Lower leg skin (tissue), 4 donors: ENCODE data around the gene MTMR3. TPM values are rescaled to one million over a fixed set of nuclear protein-coding genes. Genes with fewer than 3 reads are reported as not detected.

ENCODE experiments used
- DNase-seq, 2 donors: peaks; one replicate each; pipeline ENCODE4 v3.0.0-alpha.2; 2019; ENCODE audit warnings: low spot score in 2 of 2
- H3K4me3 ChIP-seq: fragments of 200-600 bp; sonication (generic); 2 replicates; pipeline ENCODE4 v1.5.1; 2017; ENCODE audit warnings: mild to moderate bottlenecking, low read depth; ENCODE audit not compliant: poor library complexity, severe bottlenecking
- CTCF ChIP-seq, 3 donors: fragments of 450-650 bp; IDR thresholded peaks; one replicate each; pipeline ENCODE4 v1.5.1; 2016; ENCODE audit warnings: antibody characterized with exemption in 3 of 3, mild to moderate bottlenecking in 3 of 3, moderate library complexity in 2 of 3
- POLR2A ChIP-seq, 2 donors: fragments of 450-650 bp; IDR thresholded peaks; one replicate each; pipeline ENCODE4 v1.6.1; 2016 to 2017; ENCODE audit warnings: antibody characterized with exemption in 2 of 2, mild to moderate bottlenecking in 1 of 2, moderate library complexity in 1 of 2
- WGBS, 2 donors: methylation state at CpG; one replicate each; pipeline ENCODE4 v1.1.5; 2018; 5-methylcytosine and 5-hydroxymethylcytosine counted together
- intact Hi-C: fragments of 100-400 bp; cut with DNase I; formaldehyde crosslinking; loops from one replicate; pipeline ENCODE4 v1.15.0; 2023; ENCODE audit warnings: low total_unique reads
- total RNA-seq, 4 donors: library from RNA; depleted of rRNA; stranded (reverse); fragments of >200 nt; gene quantifications; one replicate each; pipeline ENCODE4 v1.1.0, GENCODE V29; 2016

Gene MTMR3
- total RNA-seq, 4 donors from 2014 or later = 51.4 to 70.5 (median 62.6) TPM

GRCh38 chr22:30005213-30005857, 122.4 kb downstream of the MTMR3 start:
- TF ChIP-seq CTCF (IDR thresholded peaks at IDR 0.05) (peak in 2 of 3 donors; percentile 47 to 60), POLR2A (IDR thresholded peaks at IDR 0.05) (no peak)
- no peak overlapping the region for H3K4me3 ChIP-seq
- 34 to 47% methylated on average over 3 of the region's 3 CpGs for WGBS, 2 donors
- peak; percentile 72 to 92 for DNase-seq
- intact Hi-C loops = loop anchor here (10.0 kb wide), 1 partner anchor 371 kb away; no protein-coding TSS in a partner anchor

- no peak overlapping the region for H3K4me3 ChIP-seq
- intact Hi-C loops = loop anchor here (10.0 kb wide), 1 partner anchor 373 kb away; no protein-coding TSS in a partner anchor
- TF ChIP-seq CTCF (IDR thresholded peaks at IDR 0.05) (no peak), POLR2A (IDR thresholded peaks at IDR 0.05) (no peak)
- no peak for DNase-seq
These were observed 124.4 kb downstream of the MTMR3 start for GRCh38 chr22:30007361-30007760.

DNA sequence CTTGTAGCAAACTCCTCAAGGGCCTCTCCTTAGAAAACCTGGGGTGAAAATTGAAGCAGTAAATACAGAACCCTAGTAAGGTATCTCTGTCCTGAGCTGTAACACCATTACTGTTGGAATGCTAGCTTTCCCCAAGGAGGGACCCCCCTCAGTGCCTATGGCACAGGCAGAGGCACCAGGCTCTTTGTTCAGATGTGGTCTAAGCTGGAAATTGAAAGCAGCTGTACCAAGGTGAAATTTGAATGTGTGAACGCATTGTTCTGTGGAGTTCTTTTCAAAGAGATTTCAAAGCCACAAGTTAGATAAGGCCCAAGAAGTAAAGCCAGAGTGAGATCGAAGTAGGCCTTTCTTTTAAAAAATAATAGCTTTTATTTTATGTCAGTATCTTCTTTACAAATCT, 125.4 kb downstream of the MTMR3 start:
- DNase-seq = no peak
- TF ChIP-seq CTCF (IDR thresholded peaks at IDR 0.05) (no peak), POLR2A (IDR thresholded peaks at IDR 0.05) (no peak)
- intact Hi-C loops = loop anchor here (10.0 kb wide), 1 partner anchor 374 kb away; no protein-coding TSS in a partner anchor
- H3K4me3 ChIP-seq = no peak overlapping the region
- 85 to 90% methylated on average over 2 of the region's 2 CpGs for WGBS, 2 donors

GRCh38 chr22:30009478-30009877, 126.5 kb downstream of the MTMR3 start:
- intact Hi-C loops = loop anchor here (10.0 kb wide), 1 partner anchor 375 kb away; no protein-coding TSS in a partner anchor
- no peak overlapping the region for H3K4me3 ChIP-seq
- DNase-seq = no peak
- no peak for TF ChIP-seq POLR2A (IDR thresholded peaks at IDR 0.05)

DNA sequence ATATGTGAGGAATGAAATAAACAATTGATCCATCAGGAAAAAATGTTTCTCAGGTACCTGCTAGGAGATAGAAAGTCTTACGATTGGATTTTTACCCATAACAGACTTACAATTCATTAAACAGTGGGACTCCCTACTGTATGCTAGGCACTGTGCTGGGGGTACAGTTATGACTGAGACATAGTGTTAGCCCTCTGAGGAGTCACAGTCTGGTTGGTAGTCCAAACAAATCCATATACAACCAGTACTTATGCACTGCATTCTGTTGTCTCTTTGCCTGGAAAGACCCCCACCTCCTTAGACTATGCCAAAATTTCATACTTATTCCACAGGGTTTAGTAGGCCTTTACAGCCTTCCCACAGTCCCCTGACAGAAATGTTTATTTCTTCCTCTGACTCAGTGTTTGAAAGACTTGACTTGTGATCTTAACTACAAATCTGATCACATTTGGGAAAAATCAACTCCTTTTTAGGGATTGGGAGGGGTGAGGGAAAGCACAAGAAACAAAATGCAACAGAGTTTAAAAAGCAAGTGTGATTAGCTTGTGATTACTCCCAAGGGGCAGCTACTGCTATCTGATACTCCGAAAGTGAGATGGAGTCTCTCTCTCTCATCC, 127.9 kb downstream of the MTMR3 start:
- intact Hi-C loops = no loop called here
- 47 to 78% methylated on average over 2 of the region's 2 CpGs for WGBS, 2 donors
- no peak overlapping the region for H3K4me3 ChIP-seq
- TF ChIP-seq CTCF (IDR thresholded peaks at IDR 0.05) (no peak), POLR2A (IDR thresholded peaks at IDR 0.05) (no peak)
- DNase-seq = no peak

GRCh38 chr22:30013201-30013600, 130.2 kb downstream of the MTMR3 start:
- H3K4me3 ChIP-seq = no peak overlapping the region
- intact Hi-C loops = no loop called here
- TF ChIP-seq POLR2A (IDR thresholded peaks at IDR 0.05) (no peak), CTCF (IDR thresholded peaks at IDR 0.05) (no peak)
- WGBS, 2 donors = 77 to 89% methylated on average over 5 of the region's 5 CpGs
- DNase-seq = no peak
